NCI-H2081 (cell line): Measurements from ENCODE around the gene RELA.
"Not testable (repeated sequence)": the region's sequence is repeated elsewhere in the genome, so short reads cannot be mapped to it uniquely, and the experiment has no call there.

Experiments used
- DNase-seq, 2 experiments: peaks; one replicate each; lab custom pipeline; 2025; lab: John Stamatoyannopoulos, UW

RELA gene

GRCh38 chr11:65648997-65649493 is 13.7 kb downstream of the RELA start:
- no peak for DNase-seq

GRCh38 chr11:65646958-65647701 is 15.6 kb downstream of the RELA start:
- no peak for DNase-seq

- no peak for DNase-seq
Measured at GRCh38 chr11:65646288-65646957, 16.3 kb downstream of the RELA start.

- DNase-seq = no peak
Measured at GRCh38 chr11:65645710-65646109, 17.0 kb downstream of the RELA start.

- DNase-seq = no peak
Measured at GRCh38 chr11:65644837-65645236, 17.9 kb downstream of the RELA start.

- DNase-seq = no peak
Measured at GRCh38 chr11:65643971-65644370, 18.7 kb downstream of the RELA start.

GRCh38 chr11:65642014-65642671 is 20.6 kb downstream of the RELA start:
- DNase-seq = no peak

- DNase-seq = no peak
Measured at GRCh38 chr11:65641297-65642013, 21.3 kb downstream of the RELA start.

GRCh38 chr11:65640483-65641296 is 22.0 kb downstream of the RELA start:
- DNase-seq = no peak

GRCh38 chr11:65639623-65640482 is 22.9 kb downstream of the RELA start:
- DNase-seq = no peak

GRCh38 chr11:65639228-65639597 is 23.5 kb downstream of the RELA start:
- DNase-seq = not testable (repeated sequence)

- DNase-seq = peak; percentile 50 to 57
Measured at GRCh38 chr11:65637794-65638419, 24.8 kb downstream of the RELA start, which contains the start of gene SIPA1. SIPA1 (plus strand) TSS chr11:65638101; CDS start chr11:65640922, 2,821 bp downstream.

GRCh38 chr11:65637032-65637557 is 25.6 kb downstream of the RELA start:
- DNase-seq = no peak

- DNase-seq = no peak
Measured at GRCh38 chr11:65636108-65637031, 26.3 kb downstream of the RELA start.

GRCh38 chr11:65634905-65635731 is 27.6 kb downstream of the RELA start:
- no peak for DNase-seq

- DNase-seq = no peak
Measured at GRCh38 chr11:65634440-65634839, 28.3 kb downstream of the RELA start.

- DNase-seq = no peak
Measured at GRCh38 chr11:65634109-65634436, 28.6 kb downstream of the RELA start.
